Hepatocyte (in vitro differentiated cells): ENCODE data around the gene HEATR1.

Experiments
- EZH2 ChIP-seq: fragments of 200-600 bp; sonication (generic); IDR thresholded peaks from 2 replicates; pipeline ENCODE4 v1.6.1; 2016; ENCODE audit warnings: antibody characterized with exemption, mild to moderate bottlenecking, borderline replicate concordance
- TF ChIP-seq, protein P1 (sequence below): fragments of 200-600 bp; sonication (generic); IDR thresholded peaks from 2 replicates; pipeline ENCODE4 v1.5.1; 2016; ENCODE audit warnings: antibody characterized with exemption, mild to moderate bottlenecking; ENCODE audit not compliant: poor library complexity

DNA sequence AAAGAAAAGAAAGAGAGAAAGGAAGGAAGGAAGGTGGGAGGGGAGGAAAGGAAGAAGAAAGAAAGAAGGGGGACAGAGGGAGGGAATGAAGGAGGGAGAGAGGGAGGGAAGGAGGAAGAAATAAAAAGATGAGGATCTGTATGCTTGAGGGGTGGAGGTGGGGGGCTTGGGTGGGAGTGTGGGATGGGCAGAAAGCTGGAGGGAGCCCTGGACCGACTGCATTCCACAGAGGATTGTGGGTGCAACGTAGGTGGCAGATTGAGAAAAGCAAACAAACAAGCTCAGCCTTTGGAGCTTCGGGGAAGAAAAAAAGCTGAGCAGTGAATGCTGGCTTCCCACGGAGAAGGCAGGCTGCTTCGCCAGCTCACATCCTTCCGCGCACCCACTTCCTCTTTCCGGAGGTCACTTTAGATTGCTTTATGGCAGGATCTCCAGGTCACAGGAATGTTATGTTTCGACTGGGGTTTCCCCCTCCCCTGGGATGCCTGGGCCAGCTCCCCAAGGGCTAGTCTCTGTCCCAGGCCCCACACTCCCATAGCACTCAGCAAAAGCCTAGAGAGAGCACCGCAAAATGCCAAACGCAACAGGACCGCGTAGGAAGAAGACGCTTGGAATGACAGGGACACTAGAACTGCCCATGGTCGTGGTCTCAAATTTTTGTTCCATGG lies 101.2 kb downstream of the HEATR1 start:
- TF ChIP-seq EZH2 = no peak
- TF ChIP-seq, protein P1, sequence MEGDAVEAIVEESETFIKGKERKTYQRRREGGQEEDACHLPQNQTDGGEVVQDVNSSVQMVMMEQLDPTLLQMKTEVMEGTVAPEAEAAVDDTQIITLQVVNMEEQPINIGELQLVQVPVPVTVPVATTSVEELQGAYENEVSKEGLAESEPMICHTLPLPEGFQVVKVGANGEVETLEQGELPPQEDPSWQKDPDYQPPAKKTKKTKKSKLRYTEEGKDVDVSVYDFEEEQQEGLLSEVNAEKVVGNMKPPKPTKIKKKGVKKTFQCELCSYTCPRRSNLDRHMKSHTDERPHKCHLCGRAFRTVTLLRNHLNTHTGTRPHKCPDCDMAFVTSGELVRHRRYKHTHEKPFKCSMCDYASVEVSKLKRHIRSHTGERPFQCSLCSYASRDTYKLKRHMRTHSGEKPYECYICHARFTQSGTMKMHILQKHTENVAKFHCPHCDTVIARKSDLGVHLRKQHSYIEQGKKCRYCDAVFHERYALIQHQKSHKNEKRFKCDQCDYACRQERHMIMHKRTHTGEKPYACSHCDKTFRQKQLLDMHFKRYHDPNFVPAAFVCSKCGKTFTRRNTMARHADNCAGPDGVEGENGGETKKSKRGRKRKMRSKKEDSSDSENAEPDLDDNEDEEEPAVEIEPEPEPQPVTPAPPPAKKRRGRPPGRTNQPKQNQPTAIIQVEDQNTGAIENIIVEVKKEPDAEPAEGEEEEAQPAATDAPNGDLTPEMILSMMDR = no peak
